Mucosa of descending colon (tissue), 3 donors: ENCODE results near the gene REC114. TPM values are rescaled to one million over a fixed set of nuclear protein-coding genes. Genes with fewer than 3 reads are reported as not detected.
"Not testable (repeated sequence)": the region's sequence is repeated elsewhere in the genome, so short reads cannot be mapped to it uniquely, and the experiment has no call there.

ENCODE experiments used
- ATAC-seq: fragments of 200-7000 bp; cut with Tn5 transposase; one replicate; pipeline ENCODE4 v1.9.1; 2020; ENCODE audit warnings: mild to moderate bottlenecking, moderate library complexity
- DNase-seq, 3 donors: peaks; one replicate each; pipeline ENCODE4 v3.0.0-alpha.2; 2020
- H3K36me3 ChIP-seq: fragments of 200-600 bp; one replicate; pipeline ENCODE4 v1.8.0; 2021; ENCODE audit warnings: low read depth, mild to moderate bottlenecking
- H3K4me1 ChIP-seq: fragments of 200-600 bp; one replicate; pipeline ENCODE4 v1.8.0; 2021; ENCODE audit warnings: low read depth, mild to moderate bottlenecking
- H3K4me3 ChIP-seq: fragments of 200-600 bp; one replicate; pipeline ENCODE4 v1.8.0; 2021; ENCODE audit warnings: mild to moderate bottlenecking
- H3K9me3 ChIP-seq: fragments of 200-600 bp; one replicate; pipeline ENCODE4 v1.8.0; 2021; ENCODE audit warnings: mild to moderate bottlenecking
- intact Hi-C, 2 donors: fragments of 100-400 bp; cut with DNase I in 1 of 2; cut with micrococcal nuclease in 1 of 2; formaldehyde crosslinking; loops; one replicate each; pipeline versions ENCODE4 v1.11.0 to v1.11.1; 2022; cut with DNase I, micrococcal nuclease
- total RNA-seq, 3 donors: library from RNA; stranded (reverse); fragmentation: NEBNext Ultra II Directional in 2 of 3; extraction: Animal tissue kit (Norgen Biotek cat#: 25700) in 2 of 3; gene quantifications; one replicate each; pipeline versions ENCODE4 v1.2.1 to v1.2.4, GENCODE V29; 2021 to 2023
- TF ChIP-seq, protein P1 (sequence below): fragments of 200-600 bp; IDR thresholded peaks from one replicate; pipeline ENCODE4 v1.8.0; 2022; ENCODE audit warnings: antibody characterized with exemption, mild to moderate bottlenecking
- donor health status: DM: no; HTN: no; CAD: no; lungs with moderate emphysema.
- donor health status: DM: no; HTN: no; CAD: no.
- donor health status: DM: no; HTN: yes; CAD: no.

Gene REC114
- total RNA-seq, 3 donors from 2014 or later, result not detected

DNA sequence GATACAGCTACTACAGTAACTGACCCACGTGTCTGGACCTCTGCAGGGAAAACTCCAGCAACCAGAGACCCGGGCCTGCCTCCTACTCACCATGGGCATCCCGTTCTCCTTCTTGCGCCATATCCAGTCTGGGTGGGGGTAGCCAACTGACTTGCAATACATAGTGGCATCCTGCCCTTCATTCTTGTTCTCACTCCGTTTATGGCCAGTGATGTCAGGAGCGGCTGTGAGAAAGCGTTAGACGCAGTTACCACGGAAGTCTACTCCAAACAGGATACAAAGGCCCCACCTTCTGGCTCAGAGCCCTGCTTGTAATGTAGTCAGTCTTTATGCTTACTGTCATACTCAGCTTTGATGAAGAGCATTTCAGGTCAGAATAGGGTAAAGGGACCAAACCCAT lies 130.6 kb downstream of the REC114 start:
- peaks cover 6% of the 10 kb centered on the region for H3K36me3 ChIP-seq
- DNase-seq, result peak; percentile 64 to 96 (median 73)
- TF ChIP-seq, protein P1, sequence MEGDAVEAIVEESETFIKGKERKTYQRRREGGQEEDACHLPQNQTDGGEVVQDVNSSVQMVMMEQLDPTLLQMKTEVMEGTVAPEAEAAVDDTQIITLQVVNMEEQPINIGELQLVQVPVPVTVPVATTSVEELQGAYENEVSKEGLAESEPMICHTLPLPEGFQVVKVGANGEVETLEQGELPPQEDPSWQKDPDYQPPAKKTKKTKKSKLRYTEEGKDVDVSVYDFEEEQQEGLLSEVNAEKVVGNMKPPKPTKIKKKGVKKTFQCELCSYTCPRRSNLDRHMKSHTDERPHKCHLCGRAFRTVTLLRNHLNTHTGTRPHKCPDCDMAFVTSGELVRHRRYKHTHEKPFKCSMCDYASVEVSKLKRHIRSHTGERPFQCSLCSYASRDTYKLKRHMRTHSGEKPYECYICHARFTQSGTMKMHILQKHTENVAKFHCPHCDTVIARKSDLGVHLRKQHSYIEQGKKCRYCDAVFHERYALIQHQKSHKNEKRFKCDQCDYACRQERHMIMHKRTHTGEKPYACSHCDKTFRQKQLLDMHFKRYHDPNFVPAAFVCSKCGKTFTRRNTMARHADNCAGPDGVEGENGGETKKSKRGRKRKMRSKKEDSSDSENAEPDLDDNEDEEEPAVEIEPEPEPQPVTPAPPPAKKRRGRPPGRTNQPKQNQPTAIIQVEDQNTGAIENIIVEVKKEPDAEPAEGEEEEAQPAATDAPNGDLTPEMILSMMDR, result no peak
- peak; percentile 86 for ATAC-seq
- peaks cover 10% of the 10 kb centered on the region for H3K4me1 ChIP-seq
- no peaks in the 10 kb centered on the region for H3K9me3 ChIP-seq
- intact Hi-C loops, result no loop called here
- no peak overlapping the region for H3K4me3 ChIP-seq

GRCh38 chr15:73575636-73576247 lies 132.8 kb downstream of the REC114 start:
- Histone ChIP-seq H3K36me3 (no peaks in the 10 kb centered on the region), H3K4me3 (no peak overlapping the region), H3K9me3 (no peaks in the 10 kb centered on the region), H3K4me1 (peaks cover 13% of the 10 kb centered on the region)
- ATAC-seq (no peak), DNase-seq (no peak)
- TF ChIP-seq, protein P1, result no peak
- intact Hi-C loops, result no loop called here

DNA sequence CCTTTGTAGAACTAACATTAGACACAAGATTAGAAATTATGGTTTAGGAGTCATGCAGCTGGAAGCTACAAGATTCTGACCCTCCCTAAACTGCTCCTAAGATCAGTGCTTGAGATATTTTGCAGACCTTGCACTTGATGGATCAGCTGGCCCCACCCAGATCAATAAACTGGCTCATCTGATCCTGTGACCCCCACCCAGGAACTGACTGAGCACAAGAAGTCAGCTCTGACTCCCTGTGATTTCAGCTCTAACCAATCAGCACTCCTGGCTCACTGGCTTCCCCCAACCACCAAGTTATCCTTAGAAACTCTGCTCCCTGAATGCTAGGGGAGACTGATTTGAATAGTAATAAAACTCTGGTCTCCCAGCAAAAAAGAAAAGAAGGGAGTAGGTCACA lies 134.6 kb downstream of the REC114 start:
- DNase-seq, H3K9me3 ChIP-seq, H3K36me3 ChIP-seq, intact Hi-C loops, H3K4me3 ChIP-seq, ATAC-seq: not testable (repeated sequence)
- H3K4me1 ChIP-seq, result peaks cover 12% of the 10 kb centered on the region

GRCh38 chr15:73578026-73578425 lies 135.1 kb downstream of the REC114 start:
- TF ChIP-seq, protein P1, result no peak
- Histone ChIP-seq H3K4me1 (peaks cover 9% of the 10 kb centered on the region), H3K36me3 (no peaks in the 10 kb centered on the region), H3K9me3 (no peaks in the 10 kb centered on the region), H3K4me3 (no peak overlapping the region)
- ATAC-seq (peak; percentile 86), DNase-seq (peak in 1 of 3 donors; percentile 57)
- intact Hi-C loops, result no loop called here

GRCh38 chr15:73582851-73583379 lies 140.0 kb downstream of the REC114 start:
- H3K9me3 ChIP-seq, result no peaks in the 10 kb centered on the region
- intact Hi-C loops, result no loop called here
- H3K36me3 ChIP-seq, result no peaks in the 10 kb centered on the region
- DNase-seq (no peak), ATAC-seq (no peak)
- no peak overlapping the region for H3K4me3 ChIP-seq
- H3K4me1 ChIP-seq, result peaks cover 2% of the 10 kb centered on the region
- TF ChIP-seq, protein P1, result no peak

GRCh38 chr15:73583544-73583943 lies 140.6 kb downstream of the REC114 start:
- peaks cover 2% of the 10 kb centered on the region for H3K4me1 ChIP-seq
- TF ChIP-seq, protein P1, result no peak
- H3K4me3 ChIP-seq, result no peak overlapping the region
- DNase-seq (no peak), ATAC-seq (no peak)
- H3K36me3 ChIP-seq, result no peaks in the 10 kb centered on the region
- H3K9me3 ChIP-seq, result no peaks in the 10 kb centered on the region
- intact Hi-C loops, result no loop called here
